Mammary epithelial cell (primary cell): ENCODE data around the gene CCDC28B.

Experiments
- CTCF ChIP-seq, 2 donors: IDR thresholded peaks in 1 of 2; conservative IDR thresholded peaks in 1 of 2; 2 replicates each; pipeline ENCODE4 v1.5.1; 2011 to 2012; ENCODE audit warnings: inconsistent platforms in 2 of 2, low read length in 2 of 2, mild to moderate bottlenecking in 2 of 2, control low read depth in 1 of 2, low read depth in 1 of 2; ENCODE audit not compliant: insufficient read depth in 1 of 2; ENCODE audit errors: extremely low read depth in 1 of 2
- EZH2 ChIP-seq: IDR thresholded peaks from 2 replicates; pipeline ENCODE4 v1.6.1; 2012; ENCODE audit warnings: low read length, inconsistent platforms, borderline replicate concordance

- TF ChIP-seq CTCF (conservative IDR thresholded peaks at IDR 0.05 in 1 of 2, IDR thresholded peaks at IDR 0.05 in 1 of 2; ENCODE audit: extremely low read depth in 1 of 2, insufficient read depth in 1 of 2, low read depth in 1 of 2, low read length in 2 of 2) (no peak), EZH2 (no peak)
Measured at GRCh38 chr1:32180186-32181060, 20.0 kb upstream of the CCDC28B start.
